ENCODE data around the gene NID1.

Gene NID1

GRCh38 chr1:236067854-236068454 lies 3.1 kb upstream of the NID1 start:
- no peak for DNase-seq (ENCODE audit: low read depth in 2 of 2)

- DNase-seq (ENCODE audit: low read depth in 2 of 2): peak; percentile 42 to 48
Measured at GRCh38 chr1:236066828-236067386, 2.0 kb upstream of the NID1 start.

GRCh38 chr1:236066054-236066453 lies 1.2 kb upstream of the NID1 start:
- DNase-seq (ENCODE audit: low read depth in 2 of 2): no peak

- DNase-seq (ENCODE audit: low read depth in 2 of 2): no peak
Measured at GRCh38 chr1:236065509-236066005, 667 bp upstream of the NID1 start.

DNA sequence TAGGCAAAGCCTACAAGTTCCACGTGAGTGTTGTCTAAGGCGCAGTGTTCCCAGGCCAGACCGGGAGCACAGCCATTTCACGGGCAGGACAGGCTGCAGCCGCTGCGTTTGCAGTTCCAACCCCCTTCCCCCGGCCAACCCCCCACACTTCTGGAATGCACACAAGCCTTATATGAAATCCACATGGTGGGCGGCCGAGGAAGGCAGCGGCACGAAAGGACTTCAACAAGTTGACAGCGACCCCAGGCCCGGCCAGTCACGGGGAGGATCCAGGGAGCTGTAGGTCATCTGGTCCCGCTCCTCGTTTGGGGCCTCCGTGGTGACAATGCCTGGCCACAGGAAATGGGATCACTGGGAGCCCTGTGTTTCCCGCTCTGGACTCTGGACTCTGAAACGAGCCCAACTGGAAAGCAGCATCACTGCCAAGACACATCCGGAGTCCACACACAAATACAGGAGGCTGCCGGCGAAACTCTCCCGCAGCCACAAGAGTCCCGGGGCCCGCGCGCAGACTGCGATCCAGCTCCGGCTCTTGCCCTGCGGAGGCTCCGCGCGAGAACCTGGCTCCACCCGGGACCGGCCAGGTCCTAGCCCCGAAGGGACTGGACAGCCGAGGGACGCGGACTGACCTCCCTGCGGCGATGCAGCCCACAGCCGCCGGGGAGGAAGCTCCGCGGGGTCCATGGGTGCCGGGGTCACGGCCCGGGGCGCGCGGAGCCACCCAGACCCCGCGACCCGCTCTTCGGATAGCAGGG lies 794 bp downstream of the NID1 start:
- no peak for DNase-seq (ENCODE audit: low read depth in 2 of 2)

- DNase-seq (ENCODE audit: low read depth in 2 of 2): no peak
Measured at GRCh38 chr1:236063551-236063918, 1.4 kb downstream of the NID1 start.

- DNase-seq (ENCODE audit: low read depth in 2 of 2): no peak
Measured at GRCh38 chr1:236060286-236060685, 4.6 kb downstream of the NID1 start.

DNA sequence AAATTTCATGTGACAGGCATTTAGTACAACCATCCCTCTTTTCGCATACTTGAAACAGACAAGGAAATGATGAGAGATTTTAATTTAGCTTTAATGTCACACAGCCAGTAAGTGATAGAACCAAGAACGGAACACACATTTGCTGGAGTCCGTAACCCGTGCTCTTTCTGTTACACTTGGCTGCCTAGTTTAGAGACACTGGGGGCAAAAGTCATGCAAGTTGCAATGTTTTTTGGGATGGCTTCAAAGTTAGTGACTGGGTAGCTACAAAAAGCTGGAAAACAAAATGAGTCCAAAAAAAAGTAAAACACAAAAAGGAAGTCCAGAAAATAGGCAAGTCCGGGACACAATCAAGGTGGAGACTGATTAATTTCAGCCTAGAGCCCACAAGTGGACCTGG lies 5.9 kb downstream of the NID1 start:
- no peak for DNase-seq (ENCODE audit: low read depth in 2 of 2)

GRCh38 chr1:236058141-236058934 lies 6.6 kb downstream of the NID1 start:
- DNase-seq (ENCODE audit: low read depth in 2 of 2): no peak

GRCh38 chr1:236057546-236057945 lies 7.3 kb downstream of the NID1 start:
- no peak for DNase-seq (ENCODE audit: low read depth in 2 of 2)

GRCh38 chr1:236052232-236052993 lies 12.5 kb downstream of the NID1 start:
- no peak for DNase-seq (ENCODE audit: low read depth in 2 of 2)

- no peak for DNase-seq (ENCODE audit: low read depth in 2 of 2)
Measured at GRCh38 chr1:236051242-236051791, 13.6 kb downstream of the NID1 start.

- DNase-seq (ENCODE audit: low read depth in 2 of 2): no peak
Measured at GRCh38 chr1:236045771-236046170, 19.1 kb downstream of the NID1 start.

DNA sequence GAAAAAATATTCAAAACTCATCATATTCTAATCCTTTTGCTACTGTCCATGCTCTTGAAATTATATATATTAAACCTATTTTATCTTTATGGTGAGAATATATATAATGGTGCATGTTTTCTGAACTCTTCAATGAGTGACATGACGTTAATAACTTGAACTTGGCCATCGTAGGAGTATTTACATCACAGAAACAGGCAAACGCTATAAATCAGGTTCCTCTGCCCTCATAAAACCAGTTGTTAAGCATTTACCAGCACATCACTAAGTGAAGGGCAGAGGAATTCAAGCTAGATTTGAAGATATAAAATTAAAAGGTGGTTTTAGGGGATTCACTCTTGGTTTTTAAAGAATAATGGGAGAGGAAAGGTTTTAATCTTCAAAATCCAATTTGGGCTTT lies 20.5 kb downstream of the NID1 start:
- no peak for DNase-seq (ENCODE audit: low read depth in 2 of 2)

GRCh38 chr1:236041631-236042618 lies 23.0 kb downstream of the NID1 start:
- no peak for DNase-seq (ENCODE audit: low read depth in 2 of 2)

GRCh38 chr1:236039740-236040685 lies 24.9 kb downstream of the NID1 start:
- DNase-seq (ENCODE audit: low read depth in 2 of 2): no peak

- no peak for DNase-seq (ENCODE audit: low read depth in 2 of 2)
Measured at GRCh38 chr1:236038034-236038433, 26.9 kb downstream of the NID1 start.

- no peak for DNase-seq (ENCODE audit: low read depth in 2 of 2)
Measured at GRCh38 chr1:236035681-236036101, 29.2 kb downstream of the NID1 start.

DNA sequence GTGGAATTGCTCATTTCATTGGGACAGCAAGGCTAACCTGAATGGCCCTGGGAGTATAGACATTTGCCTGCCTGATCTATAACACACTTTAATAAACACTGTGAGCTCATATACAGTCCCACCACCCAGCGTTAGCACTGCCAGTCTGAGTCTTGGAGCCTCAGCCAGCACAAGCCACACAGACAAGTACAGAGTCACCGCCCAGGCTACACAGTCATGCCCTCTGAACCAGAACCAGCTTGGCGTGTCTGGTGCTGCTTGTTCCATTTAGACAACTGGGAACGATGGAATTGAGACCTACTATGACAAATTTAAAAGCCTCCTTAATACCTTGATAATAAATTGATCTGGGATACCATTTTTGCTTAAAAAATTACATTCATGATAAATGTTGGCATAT lies 31.6 kb downstream of the NID1 start:
- no peak for DNase-seq (ENCODE audit: low read depth in 2 of 2)

Data from stimulated activated CD4-positive, alpha-beta T cell treated with anti-CD3 and anti-CD28 coated beads, Interleukin-1b, Interleukin-23, amount 100 ng/mL, for 4 hours (primary cell).